GM12801 (cell line): ENCODE results near the gene TGM3.

Source experiments
- CTCF ChIP-seq: IDR thresholded peaks from one replicate; pipeline ENCODE4 v1.5.1; 2011; ENCODE audit warnings: control low read depth; ENCODE audit not compliant: insufficient read length; ENCODE audit errors: extremely low read depth

TGM3 gene

GRCh38 chr20:2285613-2286012 lies 10.2 kb upstream of the TGM3 start:
- TF ChIP-seq CTCF: no peak

GRCh38 chr20:2287504-2287903 lies 8.3 kb upstream of the TGM3 start:
- TF ChIP-seq CTCF: no peak

GRCh38 chr20:2289475-2289874 lies 6.3 kb upstream of the TGM3 start:
- TF ChIP-seq CTCF: no peak

- no peak for TF ChIP-seq CTCF
Measured at GRCh38 chr20:2290486-2290885, 5.3 kb upstream of the TGM3 start.

GRCh38 chr20:2292416-2293110 lies 3.2 kb upstream of the TGM3 start:
- TF ChIP-seq CTCF: no peak

GRCh38 chr20:2293486-2293885 lies 2.3 kb upstream of the TGM3 start:
- no peak for TF ChIP-seq CTCF

GRCh38 chr20:2293971-2294370 lies 1.8 kb upstream of the TGM3 start:
- no peak for TF ChIP-seq CTCF

GRCh38 chr20:2295286-2295685 lies 515 bp upstream of the TGM3 start:
- TF ChIP-seq CTCF: no peak
